BLaER1 treated with 17β-estradiol and CSF1 and Interleukin-3, amounts not matched to agents 10 nM and 100 nM (cell line): Measurements from ENCODE around the gene ADD3.

ENCODE experiments used
- H3K27ac ChIP-seq, 11 experiments: shearing (Covaris generic); formaldehyde crosslinking; 2 replicates each; pipeline ENCODE4 v1.8.1; 2022
- H3K27me3 ChIP-seq, 11 experiments: shearing (Covaris generic); formaldehyde crosslinking; 2 replicates each; pipeline ENCODE4 v1.8.1; 2022
- H3K36me3 ChIP-seq, 11 experiments: shearing (Covaris generic); formaldehyde crosslinking; 2 replicates each; pipeline ENCODE4 v1.8.1; 2022
- H3K4me1 ChIP-seq, 10 experiments: shearing (Covaris generic); formaldehyde crosslinking; 2 replicates each; pipeline ENCODE4 v1.8.1; 2022
- H3K4me2 ChIP-seq, 11 experiments: shearing (Covaris generic); formaldehyde crosslinking; 2 replicates each; pipeline ENCODE4 v1.8.1; 2022
- H3K4me3 ChIP-seq, 10 experiments: shearing (Covaris generic); formaldehyde crosslinking; 2 replicates each; pipeline ENCODE4 v1.8.1; 2022
- H3K9ac ChIP-seq, 11 experiments: shearing (Covaris generic); formaldehyde crosslinking; 2 replicates each; pipeline ENCODE4 v1.8.1; 2022
- H3K9me3 ChIP-seq, 11 experiments: shearing (Covaris generic); formaldehyde crosslinking; replicated peaks in 1 of 11; 2 replicates each; pipeline ENCODE4 v1.8.1; 2022
- H4K20me1 ChIP-seq, 11 experiments: shearing (Covaris generic); formaldehyde crosslinking; 2 replicates each; pipeline ENCODE4 v1.8.1; 2022
- Cebpa-rat ChIP-seq, 11 experiments: shearing (Covaris generic); IDR thresholded peaks; 2 replicates each; pipeline ENCODE4 v1.8.1; 2022

Gene ADD3

GRCh38 chr10:110091830-110092229 lies 84.0 kb downstream of the ADD3 start:
- Histone ChIP-seq H3K4me1 (peaks cover 0 to 18% (median 0%) of the 10 kb centered on the region in 10 experiments; a peak in 7 of 20 replicates), H4K20me1 (peaks cover 0 to 12% (median 0%) of the 10 kb centered on the region in 11 experiments; a peak in 1 of 22 replicates), H3K27ac (no peak overlapping the region), H3K9me3 (peaks cover 0 to 13% (median 8%) of the 10 kb centered on the region in 11 experiments; a peak in 13 of 22 replicates), H3K4me2 (no peak overlapping the region), H3K36me3 (peaks cover 0 to 56% (median 25%) of the 10 kb centered on the region in 11 experiments; a peak in 16 of 22 replicates), H3K27me3 (no peaks in the 10 kb centered on the region), H3K9ac (no peak overlapping the region), H3K4me3 (no peak overlapping the region)
- TF ChIP-seq Cebpa-rat (IDR thresholded peaks at IDR 0.05): no peak

GRCh38 chr10:110093722-110094121 lies 85.9 kb downstream of the ADD3 start:
- no peak for TF ChIP-seq Cebpa-rat (IDR thresholded peaks at IDR 0.05)
- Histone ChIP-seq H3K4me3 (no peak overlapping the region), H3K9me3 (peaks cover 0 to 13% (median 8%) of the 10 kb centered on the region in 11 experiments; a peak in 13 of 22 replicates), H3K27me3 (no peaks in the 10 kb centered on the region), H4K20me1 (peaks cover 0 to 19% (median 0%) of the 10 kb centered on the region in 11 experiments; a peak in 2 of 22 replicates), H3K36me3 (peaks cover 0 to 49% (median 25%) of the 10 kb centered on the region in 11 experiments; a peak in 16 of 22 replicates), H3K4me1 (peaks cover 0 to 7% (median 0%) of the 10 kb centered on the region in 10 experiments; a peak in 5 of 20 replicates), H3K27ac (no peak overlapping the region), H3K4me2 (no peak overlapping the region), H3K9ac (no peak overlapping the region)

- H4K20me1 ChIP-seq: peaks cover 0 to 29% (median 0%) of the 10 kb centered on the region in 11 experiments; a peak in 2 of 22 replicates
- peaks cover 0 to 13% (median 7%) of the 10 kb centered on the region in 11 experiments; a peak in 13 of 22 replicates for H3K9me3 ChIP-seq
- no peak overlapping the region for H3K27ac ChIP-seq
- H3K4me3 ChIP-seq: no peak overlapping the region
- H3K4me1 ChIP-seq: peaks cover 0 to 1% (median 0%) of the 10 kb centered on the region in 10 experiments; a peak in 2 of 20 replicates
- peaks cover 0 to 49% (median 25%) of the 10 kb centered on the region in 11 experiments; a peak in 16 of 22 replicates for H3K36me3 ChIP-seq
- no peak overlapping the region for H3K4me2 ChIP-seq
- TF ChIP-seq Cebpa-rat (IDR thresholded peaks at IDR 0.05): no peak
- no peaks in the 10 kb centered on the region for H3K27me3 ChIP-seq
- no peak overlapping the region for H3K9ac ChIP-seq
These were observed 87.0 kb downstream of the ADD3 start for GRCh38 chr10:110094786-110095185.

- H3K27me3 ChIP-seq: no peaks in the 10 kb centered on the region
- no peak for TF ChIP-seq Cebpa-rat (IDR thresholded peaks at IDR 0.05)
These were observed 93.8 kb downstream of the ADD3 start for GRCh38 chr10:110101464-110102144.

GRCh38 chr10:110103921-110104461 lies 96.2 kb downstream of the ADD3 start:
- Histone ChIP-seq H3K4me1 (peaks cover 0 to 39% (median 0%) of the 10 kb centered on the region in 10 experiments; a peak in 5 of 20 replicates), H3K4me2 (no peak overlapping the region; a peak in 1 of 22 replicates), H3K27ac (no peak overlapping the region), H3K9ac (no peak overlapping the region), H3K9me3 (no peaks in the 10 kb centered on the region), H3K27me3 (no peaks in the 10 kb centered on the region), H4K20me1 (peaks cover 0 to 27% (median 0%) of the 10 kb centered on the region in 11 experiments; a peak in 1 of 22 replicates), H3K4me3 (no peak overlapping the region), H3K36me3 (peaks cover 43 to 89% (median 79%) of the 10 kb centered on the region in 11 experiments)
- no peak for TF ChIP-seq Cebpa-rat (IDR thresholded peaks at IDR 0.05)

More at GRCh38 chr10:110101464-110102144, 93.8 kb downstream of the ADD3 start:
- peak overlapping the region in 2 of 11 experiments; percentile 14 to 19; a peak in 3 of 22 replicates for H3K27ac ChIP-seq
- H3K9me3 ChIP-seq: 0 out of 22 replicates have a peak, but pooled peaks cover 0 to 3% (median 0%) of the 10 kb centered on the region in 11 experiments
- peak overlapping the region in 2 of 11 experiments; percentile 26 to 46; a peak in 5 of 22 replicates for H3K4me2 ChIP-seq
- peaks cover 0 to 39% (median 0%) of the 10 kb centered on the region in 11 experiments; a peak in 2 of 22 replicates for H4K20me1 ChIP-seq
- no peak overlapping the region for H3K4me3 ChIP-seq
- H3K36me3 ChIP-seq: peaks cover 33 to 73% (median 64%) of the 10 kb centered on the region in 11 experiments
- no peak overlapping the region for H3K9ac ChIP-seq
- H3K4me1 ChIP-seq: peaks cover 0 to 39% (median 0%) of the 10 kb centered on the region in 10 experiments; a peak in 5 of 20 replicates

GRCh38 chr10:110105873-110106272 lies 98.1 kb downstream of the ADD3 start:
- no peak overlapping the region for H3K9ac ChIP-seq
- no peak for TF ChIP-seq Cebpa-rat (IDR thresholded peaks at IDR 0.05)
- peaks cover 0 to 16% (median 0%) of the 10 kb centered on the region in 11 experiments; a peak in 1 of 22 replicates for H4K20me1 ChIP-seq
- no peak overlapping the region for H3K27ac ChIP-seq
- no peak overlapping the region for H3K4me2 ChIP-seq
- peaks cover 41 to 96% (median 85%) of the 10 kb centered on the region in 11 experiments for H3K36me3 ChIP-seq
- no peaks in the 10 kb centered on the region for H3K9me3 ChIP-seq
- H3K4me1 ChIP-seq: peaks cover 0 to 32% (median 0%) of the 10 kb centered on the region in 10 experiments; a peak in 5 of 20 replicates
- H3K4me3 ChIP-seq: no peak overlapping the region
- no peaks in the 10 kb centered on the region for H3K27me3 ChIP-seq

GRCh38 chr10:110107430-110107829 lies 99.6 kb downstream of the ADD3 start:
- H3K9ac ChIP-seq: no peak overlapping the region
- no peaks in the 10 kb centered on the region for H3K9me3 ChIP-seq
- TF ChIP-seq Cebpa-rat (IDR thresholded peaks at IDR 0.05): no peak
- peaks cover 0 to 16% (median 0%) of the 10 kb centered on the region in 11 experiments; a peak in 1 of 22 replicates for H4K20me1 ChIP-seq
- no peaks in the 10 kb centered on the region for H3K27me3 ChIP-seq
- H3K27ac ChIP-seq: no peak overlapping the region
- H3K36me3 ChIP-seq: peaks cover 44 to 96% (median 84%) of the 10 kb centered on the region in 11 experiments
- H3K4me2 ChIP-seq: no peak overlapping the region
- no peak overlapping the region for H3K4me3 ChIP-seq
- peaks cover 0 to 17% (median 0%) of the 10 kb centered on the region in 10 experiments; a peak in 3 of 20 replicates for H3K4me1 ChIP-seq

- no peak overlapping the region for H3K27ac ChIP-seq
- no peak overlapping the region for H3K9ac ChIP-seq
- H3K27me3 ChIP-seq: no peaks in the 10 kb centered on the region
- no peak overlapping the region for H3K4me2 ChIP-seq
- H3K9me3 ChIP-seq: no peaks in the 10 kb centered on the region
- H4K20me1 ChIP-seq: peaks cover 0 to 16% (median 0%) of the 10 kb centered on the region in 11 experiments; a peak in 1 of 22 replicates
- no peak overlapping the region for H3K4me3 ChIP-seq
- peaks cover 49 to 99% (median 85%) of the 10 kb centered on the region in 11 experiments for H3K36me3 ChIP-seq
- no peak for TF ChIP-seq Cebpa-rat (IDR thresholded peaks at IDR 0.05)
- H3K4me1 ChIP-seq: peaks cover 0 to 13% (median 0%) of the 10 kb centered on the region in 10 experiments; a peak in 2 of 20 replicates
These were observed 100.1 kb downstream of the ADD3 start for GRCh38 chr10:110107887-110108286.

- H3K27me3 ChIP-seq: no peaks in the 10 kb centered on the region
- H4K20me1 ChIP-seq: peaks cover 0 to 6% (median 0%) of the 10 kb centered on the region in 11 experiments; a peak in 1 of 22 replicates
- H3K4me3 ChIP-seq: no peak overlapping the region
- TF ChIP-seq Cebpa-rat (IDR thresholded peaks at IDR 0.05): no peak
- no peak overlapping the region for H3K9ac ChIP-seq
- H3K4me1 ChIP-seq: peaks cover 0 to 4% (median 0%) of the 10 kb centered on the region in 10 experiments; a peak in 1 of 20 replicates
- H3K27ac ChIP-seq: no peak overlapping the region
- no peak overlapping the region for H3K4me2 ChIP-seq
- peaks cover 52 to 99% (median 86%) of the 10 kb centered on the region in 11 experiments for H3K36me3 ChIP-seq
- no peaks in the 10 kb centered on the region for H3K9me3 ChIP-seq
These were observed 101.7 kb downstream of the ADD3 start for GRCh38 chr10:110109511-110109910.
